Parathyroid adenoma (tissue), 2 donors: Measurements from ENCODE around the gene RNF8.

Experiments used
- H2AFZ ChIP-seq: fragments of 300-600 bp; sonication (generic); one replicate; pipeline ENCODE4 v1.7.0; 2017; ENCODE audit warnings: antibody characterized with exemption, mild to moderate bottlenecking
- H3K27ac ChIP-seq: fragments of 300-600 bp; sonication (generic); one replicate; pipeline ENCODE4 v1.7.0; 2017
- H3K27me3 ChIP-seq: fragments of 300-600 bp; sonication (generic); one replicate; pipeline ENCODE4 v1.7.0; 2017; ENCODE audit warnings: low read length; ENCODE audit not compliant: control insufficient read depth, insufficient read depth
- H3K36me3 ChIP-seq: fragments of 300-600 bp; sonication (generic); one replicate; pipeline ENCODE4 v1.7.0; 2017; ENCODE audit warnings: low read length; ENCODE audit not compliant: control insufficient read depth, insufficient read depth
- H3K4me1 ChIP-seq: fragments of 300-600 bp; sonication (generic); one replicate; pipeline ENCODE4 v1.7.0; 2017; ENCODE audit warnings: control low read depth
- H3K4me2 ChIP-seq: fragments of 300-600 bp; sonication (generic); one replicate; pipeline ENCODE4 v1.7.0; 2017; ENCODE audit warnings: low read length
- H3K4me3 ChIP-seq: fragments of 300-600 bp; sonication (generic); one replicate; pipeline ENCODE4 v1.7.0; 2017; ENCODE audit warnings: low read depth, low read length
- H3K79me2 ChIP-seq: fragments of 300-600 bp; sonication (generic); one replicate; pipeline ENCODE4 v1.7.0; 2017; ENCODE audit warnings: control low read depth
- H3K9ac ChIP-seq: fragments of 300-600 bp; sonication (generic); one replicate; pipeline ENCODE4 v1.7.0; 2017; ENCODE audit warnings: mild to moderate bottlenecking
- H3K9me3 ChIP-seq: fragments of 300-600 bp; sonication (generic); one replicate; pipeline ENCODE4 v1.7.0; 2017; ENCODE audit warnings: low read length; ENCODE audit not compliant: control insufficient read depth
- TF ChIP-seq, protein P1 (sequence below): fragments of 300-600 bp; sonication (generic); IDR thresholded peaks from one replicate; pipeline ENCODE4 v1.7.0; 2017; ENCODE audit warnings: antibody characterized with exemption, mild to moderate bottlenecking
- donor health status: primary hyperparathyroidism.

The RNF8 gene

DNA sequence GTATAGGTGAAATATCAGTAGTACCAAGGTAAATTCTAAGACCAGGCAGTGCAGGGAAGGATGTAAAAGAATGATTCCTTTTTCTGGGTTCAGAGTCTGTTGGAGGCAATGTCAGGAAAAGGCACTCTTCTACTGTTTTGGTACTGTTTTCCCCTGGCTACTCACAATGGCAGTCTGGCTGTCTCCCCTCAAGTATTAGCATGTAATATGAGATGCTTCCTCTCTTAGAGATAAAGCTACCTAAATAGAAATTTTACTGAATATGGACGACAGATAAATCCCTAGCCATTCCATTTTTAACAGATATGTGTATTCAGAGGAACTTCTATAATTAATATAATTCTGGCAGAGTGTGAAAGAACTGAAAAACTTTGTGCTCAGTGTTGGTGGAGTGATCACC is 3.5 kb downstream of the RNF8 start:
- Histone ChIP-seq H3K27ac (no peak overlapping the region), H3K36me3 (no peaks in the 10 kb centered on the region), H2AFZ (no peak overlapping the region), H3K4me1 (peaks cover 3% of the 10 kb centered on the region), H3K4me3 (no peak overlapping the region), H3K79me2 (peaks cover 2% of the 10 kb centered on the region), H3K9ac (no peak overlapping the region), H3K4me2 (no peak overlapping the region), H3K9me3 (no peaks in the 10 kb centered on the region), H3K27me3 (no peaks in the 10 kb centered on the region)
- TF ChIP-seq, protein P1, sequence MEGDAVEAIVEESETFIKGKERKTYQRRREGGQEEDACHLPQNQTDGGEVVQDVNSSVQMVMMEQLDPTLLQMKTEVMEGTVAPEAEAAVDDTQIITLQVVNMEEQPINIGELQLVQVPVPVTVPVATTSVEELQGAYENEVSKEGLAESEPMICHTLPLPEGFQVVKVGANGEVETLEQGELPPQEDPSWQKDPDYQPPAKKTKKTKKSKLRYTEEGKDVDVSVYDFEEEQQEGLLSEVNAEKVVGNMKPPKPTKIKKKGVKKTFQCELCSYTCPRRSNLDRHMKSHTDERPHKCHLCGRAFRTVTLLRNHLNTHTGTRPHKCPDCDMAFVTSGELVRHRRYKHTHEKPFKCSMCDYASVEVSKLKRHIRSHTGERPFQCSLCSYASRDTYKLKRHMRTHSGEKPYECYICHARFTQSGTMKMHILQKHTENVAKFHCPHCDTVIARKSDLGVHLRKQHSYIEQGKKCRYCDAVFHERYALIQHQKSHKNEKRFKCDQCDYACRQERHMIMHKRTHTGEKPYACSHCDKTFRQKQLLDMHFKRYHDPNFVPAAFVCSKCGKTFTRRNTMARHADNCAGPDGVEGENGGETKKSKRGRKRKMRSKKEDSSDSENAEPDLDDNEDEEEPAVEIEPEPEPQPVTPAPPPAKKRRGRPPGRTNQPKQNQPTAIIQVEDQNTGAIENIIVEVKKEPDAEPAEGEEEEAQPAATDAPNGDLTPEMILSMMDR: no peak

DNA sequence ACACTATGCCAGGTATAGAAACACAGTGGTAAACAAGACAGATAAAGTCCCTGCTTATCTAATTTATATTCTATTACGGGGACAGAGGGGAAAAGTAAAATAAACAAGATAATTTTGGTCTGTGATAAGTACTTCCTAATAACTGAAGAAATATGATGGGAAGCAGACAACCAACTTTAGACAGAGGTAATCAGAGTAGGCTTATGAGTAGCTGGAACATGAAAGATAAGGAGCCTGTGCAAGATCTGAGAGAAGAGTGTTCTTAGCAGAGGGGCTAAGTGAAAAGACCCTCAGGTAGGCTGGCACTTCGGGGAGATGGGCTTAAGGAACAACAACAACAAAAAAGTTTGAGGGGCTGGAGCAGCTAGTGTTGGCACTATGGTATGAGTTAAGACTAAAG is 4.1 kb downstream of the RNF8 start:
- H3K79me2 ChIP-seq: peaks cover 2% of the 10 kb centered on the region
- TF ChIP-seq, protein P1: no peak
- no peak overlapping the region for H3K4me2 ChIP-seq
- no peak overlapping the region for H3K4me3 ChIP-seq
- no peak overlapping the region for H3K9ac ChIP-seq
- H3K27ac ChIP-seq: no peak overlapping the region
- H3K9me3 ChIP-seq: no peaks in the 10 kb centered on the region
- H3K27me3 ChIP-seq: no peaks in the 10 kb centered on the region
- no peak overlapping the region for H2AFZ ChIP-seq
- no peaks in the 10 kb centered on the region for H3K36me3 ChIP-seq
- peaks cover 3% of the 10 kb centered on the region for H3K4me1 ChIP-seq

DNA sequence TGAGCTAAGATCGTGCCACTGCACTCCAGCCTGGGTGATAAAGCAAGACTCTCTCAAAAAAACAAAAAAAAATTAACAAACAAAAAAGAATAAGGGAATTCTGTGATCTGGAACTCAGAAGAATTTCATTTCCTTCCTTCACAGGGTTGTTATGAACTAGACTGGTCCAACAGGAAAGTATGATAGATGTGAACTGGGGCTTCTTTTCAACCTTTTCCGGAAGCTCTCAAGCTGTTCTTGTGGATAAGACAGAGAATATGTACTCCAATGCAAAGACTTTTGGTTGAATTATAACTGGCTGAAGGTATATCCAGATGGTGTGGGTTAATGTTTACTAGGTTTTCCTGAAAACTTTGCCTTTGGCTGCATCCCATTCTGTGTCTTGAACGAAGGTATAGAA is 5.3 kb downstream of the RNF8 start:
- H2AFZ ChIP-seq: no peak overlapping the region
- H3K9ac ChIP-seq: no peak overlapping the region
- no peak overlapping the region for H3K27ac ChIP-seq
- H3K4me1 ChIP-seq: no peaks in the 10 kb centered on the region
- H3K27me3 ChIP-seq: no peaks in the 10 kb centered on the region
- no peaks in the 10 kb centered on the region for H3K36me3 ChIP-seq
- H3K79me2 ChIP-seq: peaks cover 2% of the 10 kb centered on the region
- H3K4me2 ChIP-seq: no peak overlapping the region
- no peaks in the 10 kb centered on the region for H3K9me3 ChIP-seq
- TF ChIP-seq, protein P1: no peak
- no peak overlapping the region for H3K4me3 ChIP-seq

DNA sequence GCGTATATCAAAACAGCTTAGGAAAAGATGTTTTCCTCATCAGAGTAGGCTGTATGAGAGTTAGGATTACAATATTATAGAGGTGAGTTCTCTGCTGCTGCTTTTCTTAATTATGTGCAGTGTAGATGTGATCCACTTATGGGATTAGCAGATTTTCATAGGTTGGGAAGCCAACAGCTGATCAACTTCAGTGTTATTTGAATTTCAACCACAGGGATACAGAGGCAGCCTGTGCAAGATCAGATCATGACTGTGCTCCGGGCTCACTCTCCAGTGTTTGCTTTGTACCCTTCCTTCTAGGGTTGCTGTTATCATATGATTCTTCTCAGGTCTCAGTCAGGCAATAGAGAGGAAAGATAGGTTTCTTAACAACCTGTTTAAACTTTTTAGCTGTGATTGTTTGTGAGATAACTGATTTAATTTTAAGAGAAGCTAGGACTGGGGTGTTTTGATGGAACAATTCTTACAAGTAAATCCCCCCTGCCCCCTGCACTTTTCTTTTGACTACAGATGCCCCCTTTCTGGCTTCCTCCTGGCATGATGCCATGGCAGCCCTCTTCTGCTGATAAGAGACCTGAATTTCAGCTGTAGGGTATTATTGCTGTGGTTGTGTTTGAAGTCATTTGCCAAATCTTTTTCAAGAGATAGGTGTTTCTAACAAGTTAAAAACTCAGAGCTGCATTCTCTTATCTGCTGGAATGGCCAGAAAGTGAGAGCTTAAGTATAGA is 8.5 kb downstream of the RNF8 start:
- no peak overlapping the region for H3K27ac ChIP-seq
- H3K4me3 ChIP-seq: no peak overlapping the region
- no peaks in the 10 kb centered on the region for H3K36me3 ChIP-seq
- TF ChIP-seq, protein P1: no peak
- H3K79me2 ChIP-seq: peaks cover 2% of the 10 kb centered on the region
- no peaks in the 10 kb centered on the region for H3K27me3 ChIP-seq
- no peak overlapping the region for H3K4me2 ChIP-seq
- H3K9me3 ChIP-seq: no peaks in the 10 kb centered on the region
- H2AFZ ChIP-seq: no peak overlapping the region
- no peaks in the 10 kb centered on the region for H3K4me1 ChIP-seq
- H3K9ac ChIP-seq: no peak overlapping the region

DNA sequence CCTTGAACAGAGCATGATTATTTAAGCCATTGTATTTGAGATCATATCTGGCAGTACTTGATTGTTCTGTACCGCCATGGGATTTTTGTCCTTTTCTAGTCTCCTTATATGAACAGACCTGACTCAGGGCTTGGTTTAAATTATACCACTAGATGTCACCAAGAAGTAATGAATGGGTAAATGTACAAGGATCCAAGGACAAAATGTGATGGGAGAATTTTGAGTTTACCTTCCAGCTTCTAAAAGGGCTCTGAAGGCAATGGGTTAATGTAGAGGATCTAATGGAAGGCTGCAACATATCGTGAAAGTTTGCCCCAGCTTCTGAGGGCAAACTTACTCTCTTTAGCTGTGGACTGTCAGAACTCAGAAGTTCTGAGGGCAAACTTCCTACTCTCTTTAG is 12.0 kb downstream of the RNF8 start:
- Histone ChIP-seq H3K79me2 (no peaks in the 10 kb centered on the region), H3K27ac (no peak overlapping the region), H3K4me1 (no peaks in the 10 kb centered on the region), H3K4me3 (no peak overlapping the region), H3K4me2 (no peak overlapping the region), H3K9ac (no peak overlapping the region), H2AFZ (no peak overlapping the region), H3K9me3 (no peaks in the 10 kb centered on the region), H3K27me3 (no peaks in the 10 kb centered on the region), H3K36me3 (no peaks in the 10 kb centered on the region)
- TF ChIP-seq, protein P1: no peak
